ENCODE results near the gene CMBL. TPM values are rescaled to one million over a fixed set of nuclear protein-coding genes. Genes with fewer than 3 reads are reported as not detected.
A peak's percentile ranks its signal among the peaks of the same experiment; 100 is the strongest.

The CMBL gene
- polyA plus RNA-seq, 1 experiment = 23.8 TPM

GRCh38 chr5:10331341-10331796 is 23.7 kb upstream of the CMBL start:
- CTCF ChIA-PET = interaction anchor here (1.0 to 1.3 kb wide), 2 partner anchors 12 to 39 kb away, joined by 4 read pairs; no protein-coding TSS in a partner anchor

GRCh38 chr5:10330511-10331230 is 23.0 kb upstream of the CMBL start:
- POLR2A ChIA-PET = no interaction called here
- CTCF ChIA-PET = interaction anchor here (0.9 to 2.2 kb wide), 7 partner anchors 13 to 94 kb away, joined by 4 to 6 read pairs (median 4); partner anchors contain the start of gene MARCHF6
- no peak for TF ChIP-seq CTCF (IDR thresholded peaks at IDR 0.05; ENCODE audit: insufficient read depth, low read depth, low read length)
- Histone ChIP-seq H3K36me3 (ENCODE audit: control insufficient read depth, insufficient read depth, low read length) (no peaks in the 10 kb centered on the region), H3K27me3 (ENCODE audit: control insufficient read depth, insufficient read depth, low read length) (no peaks in the 10 kb centered on the region), H3K4me3 (ENCODE audit: low read depth, low read length) (no peak overlapping the region)
- no peak for DNase-seq (ENCODE audit: low read depth)

More at GRCh38 chr5:10331341-10331796, 23.7 kb upstream of the CMBL start:
- POLR2A ChIA-PET = no interaction called here
- Histone ChIP-seq H3K27me3 (ENCODE audit: control insufficient read depth, insufficient read depth, low read length) (no peaks in the 10 kb centered on the region), H3K4me3 (ENCODE audit: low read depth, low read length) (no peak overlapping the region), H3K36me3 (ENCODE audit: control insufficient read depth, insufficient read depth, low read length) (no peaks in the 10 kb centered on the region)
- TF ChIP-seq CTCF (IDR thresholded peaks at IDR 0.05; ENCODE audit: insufficient read depth, low read depth, low read length) = no peak
- DNase-seq (ENCODE audit: low read depth) = no peak

GRCh38 chr5:10329820-10330481 is 22.2 kb upstream of the CMBL start:
- POLR2A ChIA-PET = interaction anchor here (0.5 kb wide), 1 partner anchor 26 kb away, joined by 7 read pairs; no protein-coding TSS in a partner anchor
- H3K36me3 ChIP-seq (ENCODE audit: control insufficient read depth, insufficient read depth, low read length) = no peaks in the 10 kb centered on the region
- no peaks in the 10 kb centered on the region for H3K27me3 ChIP-seq (ENCODE audit: control insufficient read depth, insufficient read depth, low read length)
- no peak for TF ChIP-seq CTCF (IDR thresholded peaks at IDR 0.05; ENCODE audit: insufficient read depth, low read depth, low read length)
- H3K4me3 ChIP-seq (ENCODE audit: low read depth, low read length) = no peak overlapping the region
- DNase-seq (ENCODE audit: low read depth) = peak; percentile 94
- CTCF ChIA-PET = interaction anchor here (0.7 to 2.2 kb wide), 7 partner anchors 11 to 363 kb away, joined by 3 to 6 read pairs (median 4); partner anchors contain the start of gene MARCHF6

GRCh38 chr5:10329446-10329819 is 21.7 kb upstream of the CMBL start:
- ChIA-PET CTCF (interaction anchor here (0.7 to 2.2 kb wide), 8 partner anchors 11 to 363 kb away, joined by 3 to 6 read pairs (median 4); partner anchors contain the start of gene MARCHF6), POLR2A (interaction anchor here (0.5 kb wide), 1 partner anchor 25 kb away, joined by 7 read pairs; no protein-coding TSS in a partner anchor)
- DNase-seq (ENCODE audit: low read depth) = no peak
- H3K27me3 ChIP-seq (ENCODE audit: control insufficient read depth, insufficient read depth, low read length) = no peaks in the 10 kb centered on the region
- no peak for TF ChIP-seq CTCF (IDR thresholded peaks at IDR 0.05; ENCODE audit: insufficient read depth, low read depth, low read length)
- no peaks in the 10 kb centered on the region for H3K36me3 ChIP-seq (ENCODE audit: control insufficient read depth, insufficient read depth, low read length)
- no peak overlapping the region for H3K4me3 ChIP-seq (ENCODE audit: low read depth, low read length)

GRCh38 chr5:10328323-10328722 is 20.6 kb upstream of the CMBL start:
- H3K36me3 ChIP-seq (ENCODE audit: control insufficient read depth, insufficient read depth, low read length) = no peaks in the 10 kb centered on the region
- no peaks in the 10 kb centered on the region for H3K27me3 ChIP-seq (ENCODE audit: control insufficient read depth, insufficient read depth, low read length)
- no peak for DNase-seq (ENCODE audit: low read depth)
- ChIA-PET POLR2A (no interaction called here), CTCF (interaction anchor here (1.0 to 1.3 kb wide), 4 partner anchors 9 to 25 kb away, joined by 3 to 4 read pairs (median 4); partner anchors contain the start of gene MARCHF6)
- TF ChIP-seq CTCF (IDR thresholded peaks at IDR 0.05; ENCODE audit: insufficient read depth, low read depth, low read length) = no peak
- H3K4me3 ChIP-seq (ENCODE audit: low read depth, low read length) = no peak overlapping the region
